GM18870 (cell line): ENCODE results near the gene ASCC1.

Source experiments
- ATAC-seq: cut with Tn5 transposase; IDR thresholded peaks from one replicate; pipeline ENCODE4 v1.9.1; 2021; ENCODE audit warnings: moderate library complexity; ENCODE audit not compliant: unreplicated experiment

Gene ASCC1

GRCh38 chr10:72215611-72216549 lies at the start of gene ASCC1, which contains the start of gene ANAPC16:
Gene ASCC1, minus strand, starts transcription at chr10:72216276. Its CDS starts 2,978 bp downstream, at chr10:72213298.
Gene ANAPC16, plus strand, starts transcription at chr10:72216012. Its CDS starts 7,903 bp downstream, at chr10:72223915.
- ATAC-seq = peak; percentile 64

DNA sequence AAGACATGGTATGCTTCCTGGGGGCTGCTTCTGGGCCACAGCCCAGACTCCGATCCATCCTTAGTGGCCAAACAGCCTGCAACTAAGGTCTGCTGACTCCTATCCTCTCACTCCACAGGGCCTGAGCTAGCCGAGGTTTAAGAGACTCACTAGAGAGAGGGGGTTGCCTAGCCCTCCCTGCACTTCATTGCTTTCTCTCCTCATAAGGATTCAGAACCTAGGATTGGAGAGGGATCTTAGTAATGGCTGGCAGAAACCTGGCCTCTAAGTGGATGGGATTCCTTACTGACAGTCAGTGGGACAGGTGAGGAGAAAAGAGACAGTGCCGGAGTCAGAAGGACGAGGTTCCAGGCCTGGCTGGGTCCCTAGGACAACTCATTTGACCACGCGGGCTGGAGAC lies 49.4 kb upstream of the ASCC1 start:
- no peak for ATAC-seq

- no peak for ATAC-seq
Measured at GRCh38 chr10:72264536-72264935, 48.5 kb upstream of the ASCC1 start.

- no peak for ATAC-seq
Measured at GRCh38 chr10:72263613-72264241, 47.7 kb upstream of the ASCC1 start.

DNA sequence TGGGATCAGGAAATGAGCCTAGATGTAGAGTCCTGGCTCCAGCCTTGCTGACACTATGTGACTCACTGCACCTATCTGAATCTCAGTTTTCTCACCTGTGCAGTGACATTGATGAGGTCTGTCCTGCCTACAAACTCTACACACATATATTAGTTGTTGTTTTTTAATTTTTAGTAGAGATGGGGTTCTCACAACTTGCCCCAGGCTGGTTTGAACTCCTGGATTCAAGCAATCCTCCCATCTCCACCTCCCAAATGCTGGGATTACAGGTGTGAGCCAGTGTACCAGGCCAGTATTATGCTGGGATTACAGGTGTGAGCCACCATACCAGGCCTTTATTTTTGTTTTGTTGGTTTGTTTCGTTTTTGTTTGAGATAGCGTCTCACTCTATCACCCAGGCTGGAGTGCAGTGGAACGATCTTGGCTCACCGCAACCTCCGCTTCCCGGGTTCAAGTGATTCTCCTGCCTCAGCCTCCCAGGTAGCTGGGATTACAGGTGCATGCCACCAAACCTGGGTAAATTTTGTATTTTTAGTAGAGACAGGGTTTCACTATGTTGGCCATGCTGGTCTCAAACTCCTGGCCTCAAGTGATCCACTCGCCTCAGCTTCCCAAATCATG lies 45.8 kb upstream of the ASCC1 start:
- ATAC-seq = peak; percentile 12

GRCh38 chr10:72260976-72261783 lies 45.1 kb upstream of the ASCC1 start:
- peak; percentile 48 for ATAC-seq

DNA sequence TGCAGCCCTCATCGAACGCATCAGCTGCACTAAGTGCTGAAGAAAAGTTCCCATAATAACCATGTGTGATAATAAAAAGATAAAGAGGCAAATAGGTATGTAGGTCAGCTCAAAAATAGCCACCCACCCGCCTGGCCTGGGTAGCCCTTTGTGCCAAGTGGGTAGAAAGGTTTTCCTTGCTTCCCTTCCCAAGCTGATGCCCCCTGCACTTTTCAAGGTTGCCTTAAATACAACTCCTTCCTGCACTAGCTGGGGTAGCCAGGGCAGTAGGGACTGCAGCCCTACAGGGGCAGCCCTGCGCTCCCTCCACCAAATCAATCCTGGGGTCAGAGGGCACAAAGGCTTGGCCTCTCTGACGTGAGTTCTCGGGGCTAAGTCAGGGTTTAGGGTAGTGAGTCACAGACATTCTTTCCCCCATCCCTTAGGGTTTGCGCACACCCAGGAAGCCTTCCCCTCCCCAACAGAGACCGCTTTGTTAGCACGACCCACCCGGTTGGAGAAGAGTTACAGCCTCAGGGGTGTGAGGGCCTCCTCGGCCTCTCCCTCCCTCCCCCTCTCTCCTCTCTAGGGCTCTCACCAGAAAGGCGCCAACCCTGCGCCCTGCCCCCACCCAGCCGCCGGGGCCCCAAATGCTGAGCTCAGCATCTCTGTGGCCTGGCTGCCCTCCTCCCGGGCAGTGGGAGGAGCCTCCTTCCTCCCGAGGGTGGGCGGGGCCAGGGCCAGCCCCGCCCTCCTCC lies 44.3 kb upstream of the ASCC1 start:
- peak; percentile 32 for ATAC-seq

DNA sequence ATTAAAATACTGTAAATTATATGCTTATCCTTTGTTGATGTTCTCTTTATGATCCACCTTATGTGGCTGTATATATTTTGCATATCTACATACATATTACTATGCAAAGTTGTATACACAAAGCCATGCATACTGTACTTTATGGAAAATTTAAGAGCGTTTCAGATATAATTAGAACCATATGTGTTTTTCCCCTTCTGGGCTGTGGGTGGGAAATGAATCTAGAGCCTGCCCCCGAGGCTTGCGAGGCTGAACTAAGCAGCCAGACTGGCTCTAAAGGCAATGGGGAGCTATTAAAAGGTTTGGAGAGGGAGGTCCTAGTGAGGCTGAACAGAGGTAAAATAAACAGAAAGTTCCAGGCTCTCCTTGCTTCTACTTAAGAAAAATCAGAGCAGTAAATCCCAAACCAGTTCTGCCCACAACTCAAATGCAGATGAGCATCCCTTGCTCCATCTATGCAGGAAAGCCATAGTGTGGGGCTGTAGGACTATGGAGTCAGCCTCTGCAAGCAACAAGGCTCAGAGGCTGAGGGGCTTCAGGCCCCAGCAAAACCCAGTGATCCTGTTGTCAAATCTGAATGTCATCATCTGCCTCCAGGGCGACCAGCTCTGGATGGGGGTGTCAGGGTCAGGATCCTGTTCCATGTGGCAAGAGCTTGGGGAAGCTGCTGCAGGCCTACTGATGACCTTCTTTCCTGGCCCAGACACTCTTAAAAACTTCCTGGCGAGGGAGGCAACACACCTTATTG lies 43.6 kb upstream of the ASCC1 start:
- no peak for ATAC-seq

DNA sequence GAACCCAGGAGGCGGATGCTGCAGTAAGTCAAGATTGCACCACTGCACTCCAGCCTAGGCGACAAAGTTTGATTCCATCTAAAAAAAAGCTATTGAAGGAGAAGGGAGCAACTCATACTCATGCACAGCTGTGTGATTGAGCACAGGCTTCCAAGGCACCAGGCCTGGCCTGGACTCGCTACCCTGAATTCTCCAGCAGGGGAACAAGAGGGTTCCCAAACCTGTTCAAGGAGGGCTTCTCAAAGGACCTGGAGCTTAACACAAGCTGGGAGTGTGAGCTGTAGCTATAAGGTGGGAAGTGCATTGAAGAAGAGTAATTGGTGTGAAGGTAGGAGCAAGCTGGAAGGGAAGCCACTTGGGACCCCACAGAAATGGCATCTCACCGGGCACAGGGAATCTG lies 42.5 kb upstream of the ASCC1 start:
- no peak for ATAC-seq

DNA sequence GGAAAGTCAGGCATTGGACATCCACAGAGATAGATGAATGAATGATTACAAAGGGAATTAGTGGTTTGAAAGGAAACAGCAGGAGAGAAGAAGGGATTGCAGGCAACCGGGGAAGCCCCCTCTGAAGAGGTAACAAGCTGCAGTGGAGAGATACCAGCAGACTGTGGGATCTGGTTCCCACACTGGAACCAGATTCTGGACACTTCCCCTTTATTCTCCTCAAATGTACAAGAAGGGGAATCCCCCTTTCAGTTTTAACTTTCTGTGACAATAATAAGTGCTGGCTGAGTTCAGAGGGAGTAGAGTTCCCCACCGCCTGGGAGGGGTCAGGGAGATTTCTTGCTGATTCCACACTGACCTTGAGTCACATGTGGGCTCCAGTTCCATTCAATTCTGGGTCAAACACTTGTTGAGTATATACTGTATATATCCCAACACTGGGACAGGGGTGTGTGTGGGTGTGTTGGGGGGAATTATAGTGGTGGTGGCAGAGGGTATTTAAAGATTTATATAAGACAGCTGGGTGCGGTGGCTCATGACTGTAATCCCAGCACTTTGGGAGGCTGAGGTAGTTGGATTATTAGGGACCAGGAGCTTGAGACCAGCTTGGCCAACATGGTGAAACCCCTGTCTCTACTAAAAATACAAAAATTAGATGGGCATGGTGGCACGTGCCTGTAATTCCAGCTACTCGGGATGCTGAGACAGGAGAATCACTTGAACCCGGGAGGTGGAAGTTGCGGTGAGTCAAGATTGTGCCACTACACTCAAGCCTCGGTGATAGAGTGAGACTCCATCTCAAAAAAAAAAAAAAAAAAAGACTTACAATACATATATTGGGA lies 41.2 kb upstream of the ASCC1 start:
- ATAC-seq = peak; percentile 24

- ATAC-seq = no peak
Measured at GRCh38 chr10:72255977-72256729, 40.1 kb upstream of the ASCC1 start.

GRCh38 chr10:72254813-72255568 lies 38.9 kb upstream of the ASCC1 start:
- no peak for ATAC-seq

DNA sequence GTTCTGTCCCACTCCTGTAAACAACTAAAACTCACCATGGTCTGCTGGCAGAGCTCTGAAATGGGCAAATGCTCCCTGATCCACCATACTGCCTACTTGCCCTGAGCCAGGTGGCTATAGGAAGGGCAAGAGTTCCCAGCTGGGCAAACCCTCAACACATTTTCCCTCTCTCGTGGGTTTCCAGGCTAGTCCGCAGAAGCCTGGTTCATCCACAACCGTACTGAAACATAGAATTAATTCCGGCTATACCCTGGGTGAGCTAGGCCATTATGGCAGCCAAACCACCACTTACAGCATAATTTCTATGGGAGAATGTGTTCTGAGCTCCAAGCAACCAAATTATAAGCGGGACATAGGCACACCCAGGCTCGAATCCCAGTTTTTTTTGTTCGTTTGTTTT lies 37.5 kb upstream of the ASCC1 start:
- ATAC-seq = no peak

DNA sequence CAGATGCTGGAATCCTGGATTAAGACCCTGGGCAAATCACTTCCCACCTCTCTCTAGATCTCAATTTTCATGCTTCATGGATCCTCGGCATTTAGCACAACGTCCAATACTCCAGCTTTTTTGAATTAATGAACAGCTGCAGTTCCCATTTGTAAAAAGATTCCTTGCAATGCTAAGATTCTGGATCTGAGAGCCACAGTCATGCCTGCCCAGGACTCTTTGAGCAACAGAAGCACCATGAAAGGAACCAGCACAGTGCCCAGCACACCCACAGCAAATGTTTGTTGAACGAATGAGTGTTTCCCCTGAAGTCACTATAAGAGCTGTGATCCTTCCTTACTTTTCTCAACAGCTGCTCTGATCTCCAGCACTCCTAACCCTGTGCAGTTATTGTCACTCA lies 36.9 kb upstream of the ASCC1 start:
- no peak for ATAC-seq

DNA sequence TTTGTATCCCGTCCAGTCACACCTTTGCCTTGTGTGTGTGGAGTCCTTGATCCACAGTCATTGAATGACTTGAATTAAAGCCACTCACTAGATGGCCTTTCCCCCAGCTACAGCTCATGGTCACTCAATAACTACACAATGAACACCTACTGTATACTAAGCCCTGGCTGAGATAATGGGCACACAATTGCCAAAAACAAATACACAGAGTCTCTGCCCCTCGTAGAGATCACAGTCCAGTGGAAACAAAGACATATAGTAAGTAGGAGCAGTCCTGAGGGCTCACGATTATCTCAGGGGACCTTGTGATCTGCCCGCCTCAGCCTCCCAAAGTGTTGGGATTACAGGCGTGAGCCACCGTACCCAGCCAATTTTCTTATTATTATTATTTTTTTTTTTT lies 35.6 kb upstream of the ASCC1 start:
- no peak for ATAC-seq

DNA sequence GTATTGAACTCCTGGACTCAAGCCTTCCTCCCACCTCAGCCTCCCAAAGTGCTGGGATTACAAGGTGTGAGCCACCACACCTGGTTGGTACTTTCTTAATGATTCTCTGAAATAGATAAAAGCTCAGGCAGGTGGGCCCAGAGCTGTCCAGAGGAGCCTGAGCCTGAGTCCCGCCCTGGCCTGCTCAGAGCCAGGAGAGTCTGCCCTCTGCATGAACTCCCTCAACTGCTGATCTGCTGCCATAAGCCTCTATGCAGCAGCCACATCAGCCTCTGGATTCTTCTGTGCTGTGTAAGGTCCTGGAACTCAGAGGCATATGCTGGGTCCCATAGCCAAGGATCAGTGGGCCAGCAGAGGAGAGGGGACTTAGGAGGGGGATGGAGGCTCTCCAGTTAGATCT lies 34.6 kb upstream of the ASCC1 start:
- no peak for ATAC-seq
